ENCODE results near the gene ARHGAP15. TPM values are rescaled to one million over a fixed set of nuclear protein-coding genes. Genes with fewer than 3 reads are reported as not detected.

ARHGAP15 gene
- polyA plus RNA-seq, 1 donor: 16.4 TPM

GRCh38 chr2:143246246-143246645, 117.0 kb downstream of the ARHGAP15 start:
- DNase-seq: no peak
- H3K27me3 ChIP-seq (ENCODE audit: control insufficient read depth, insufficient read depth, low read length): no peaks in the 10 kb centered on the region
- H3K36me3 ChIP-seq (ENCODE audit: control insufficient read depth, insufficient read depth, low read length): no peaks in the 10 kb centered on the region
- no peak overlapping the region for H3K4me3 ChIP-seq (ENCODE audit: low read length)
- H3K27ac ChIP-seq (ENCODE audit: low read length): no peak overlapping the region
- H3K4me1 ChIP-seq (ENCODE audit: control insufficient read depth, insufficient read depth, low read length): no peaks in the 10 kb centered on the region
- H3K9me3 ChIP-seq (ENCODE audit: control insufficient read depth, low read depth, low read length): no peaks in the 10 kb centered on the region
- WGBS (ENCODE audit: insufficient coverage, low lambda C conversion rate): 100% methylated on average over 1 of the region's 2 CpGs

GRCh38 chr2:143246815-143247744, 117.9 kb downstream of the ARHGAP15 start:
- Histone ChIP-seq H3K4me3 (ENCODE audit: low read length) (no peak overlapping the region), H3K27ac (ENCODE audit: low read length) (no peak overlapping the region), H3K4me1 (ENCODE audit: control insufficient read depth, insufficient read depth, low read length) (no peaks in the 10 kb centered on the region), H3K27me3 (ENCODE audit: control insufficient read depth, insufficient read depth, low read length) (no peaks in the 10 kb centered on the region), H3K9me3 (ENCODE audit: control insufficient read depth, low read depth, low read length) (no peaks in the 10 kb centered on the region), H3K36me3 (ENCODE audit: control insufficient read depth, insufficient read depth, low read length) (no peaks in the 10 kb centered on the region)
- WGBS (ENCODE audit: insufficient coverage, low lambda C conversion rate): no CpG with 5 or more reads among the region's 10 CpGs
- no peak for DNase-seq

GRCh38 chr2:143248631-143249030, 119.4 kb downstream of the ARHGAP15 start:
- H3K4me1 ChIP-seq (ENCODE audit: control insufficient read depth, insufficient read depth, low read length): no peaks in the 10 kb centered on the region
- H3K4me3 ChIP-seq (ENCODE audit: low read length): no peak overlapping the region
- no peak overlapping the region for H3K27ac ChIP-seq (ENCODE audit: low read length)
- H3K27me3 ChIP-seq (ENCODE audit: control insufficient read depth, insufficient read depth, low read length): no peaks in the 10 kb centered on the region
- WGBS (ENCODE audit: insufficient coverage, low lambda C conversion rate): 100% methylated on average over 1 of the region's 5 CpGs
- no peaks in the 10 kb centered on the region for H3K9me3 ChIP-seq (ENCODE audit: control insufficient read depth, low read depth, low read length)
- no peak for DNase-seq
- no peaks in the 10 kb centered on the region for H3K36me3 ChIP-seq (ENCODE audit: control insufficient read depth, insufficient read depth, low read length)

GRCh38 chr2:143251681-143252080, 122.5 kb downstream of the ARHGAP15 start:
- no peaks in the 10 kb centered on the region for H3K9me3 ChIP-seq (ENCODE audit: control insufficient read depth, low read depth, low read length)
- H3K36me3 ChIP-seq (ENCODE audit: control insufficient read depth, insufficient read depth, low read length): no peaks in the 10 kb centered on the region
- H3K27ac ChIP-seq (ENCODE audit: low read length): no peak overlapping the region
- no peaks in the 10 kb centered on the region for H3K4me1 ChIP-seq (ENCODE audit: control insufficient read depth, insufficient read depth, low read length)
- DNase-seq: no peak
- no peaks in the 10 kb centered on the region for H3K27me3 ChIP-seq (ENCODE audit: control insufficient read depth, insufficient read depth, low read length)
- 88% methylated on average over 1 of the region's 2 CpGs for WGBS (ENCODE audit: insufficient coverage, low lambda C conversion rate)
- no peak overlapping the region for H3K4me3 ChIP-seq (ENCODE audit: low read length)

GRCh38 chr2:143252138-143252907, 123.1 kb downstream of the ARHGAP15 start:
- WGBS (ENCODE audit: insufficient coverage, low lambda C conversion rate): 90% methylated on average over 2 of the region's 5 CpGs
- no peak for DNase-seq
- Histone ChIP-seq H3K9me3 (ENCODE audit: control insufficient read depth, low read depth, low read length) (no peaks in the 10 kb centered on the region), H3K4me1 (ENCODE audit: control insufficient read depth, insufficient read depth, low read length) (no peaks in the 10 kb centered on the region), H3K36me3 (ENCODE audit: control insufficient read depth, insufficient read depth, low read length) (no peaks in the 10 kb centered on the region), H3K27ac (ENCODE audit: low read length) (no peak overlapping the region), H3K27me3 (ENCODE audit: control insufficient read depth, insufficient read depth, low read length) (no peaks in the 10 kb centered on the region), H3K4me3 (ENCODE audit: low read length) (no peak overlapping the region)

GRCh38 chr2:143254110-143254509, 124.9 kb downstream of the ARHGAP15 start:
- H3K36me3 ChIP-seq (ENCODE audit: control insufficient read depth, insufficient read depth, low read length): no peaks in the 10 kb centered on the region
- no peaks in the 10 kb centered on the region for H3K27me3 ChIP-seq (ENCODE audit: control insufficient read depth, insufficient read depth, low read length)
- H3K4me3 ChIP-seq (ENCODE audit: low read length): no peak overlapping the region
- no peaks in the 10 kb centered on the region for H3K9me3 ChIP-seq (ENCODE audit: control insufficient read depth, low read depth, low read length)
- H3K27ac ChIP-seq (ENCODE audit: low read length): no peak overlapping the region
- no peaks in the 10 kb centered on the region for H3K4me1 ChIP-seq (ENCODE audit: control insufficient read depth, insufficient read depth, low read length)
- no peak for DNase-seq
- WGBS (ENCODE audit: insufficient coverage, low lambda C conversion rate): no CpG with 5 or more reads among the region's 1 CpG

- H3K4me3 ChIP-seq (ENCODE audit: low read length): no peak overlapping the region
- no peaks in the 10 kb centered on the region for H3K9me3 ChIP-seq (ENCODE audit: control insufficient read depth, low read depth, low read length)
- no peaks in the 10 kb centered on the region for H3K27me3 ChIP-seq (ENCODE audit: control insufficient read depth, insufficient read depth, low read length)
- no peak overlapping the region for H3K27ac ChIP-seq (ENCODE audit: low read length)
- no CpG with 5 or more reads among the region's 3 CpGs for WGBS (ENCODE audit: insufficient coverage, low lambda C conversion rate)
- no peak for DNase-seq
- no peaks in the 10 kb centered on the region for H3K36me3 ChIP-seq (ENCODE audit: control insufficient read depth, insufficient read depth, low read length)
- H3K4me1 ChIP-seq (ENCODE audit: control insufficient read depth, insufficient read depth, low read length): no peaks in the 10 kb centered on the region
Observed at GRCh38 chr2:143255086-143255485, 125.9 kb downstream of the ARHGAP15 start.

GRCh38 chr2:143255899-143256298, 126.7 kb downstream of the ARHGAP15 start:
- H3K27me3 ChIP-seq (ENCODE audit: control insufficient read depth, insufficient read depth, low read length): no peaks in the 10 kb centered on the region
- no peak overlapping the region for H3K27ac ChIP-seq (ENCODE audit: low read length)
- no peak for DNase-seq
- H3K4me3 ChIP-seq (ENCODE audit: low read length): no peak overlapping the region
- H3K4me1 ChIP-seq (ENCODE audit: control insufficient read depth, insufficient read depth, low read length): no peaks in the 10 kb centered on the region
- H3K9me3 ChIP-seq (ENCODE audit: control insufficient read depth, low read depth, low read length): no peaks in the 10 kb centered on the region
- no peaks in the 10 kb centered on the region for H3K36me3 ChIP-seq (ENCODE audit: control insufficient read depth, insufficient read depth, low read length)

- no peak for DNase-seq
- Histone ChIP-seq H3K4me3 (ENCODE audit: low read length) (no peak overlapping the region), H3K36me3 (ENCODE audit: control insufficient read depth, insufficient read depth, low read length) (no peaks in the 10 kb centered on the region), H3K27ac (ENCODE audit: low read length) (no peak overlapping the region), H3K27me3 (ENCODE audit: control insufficient read depth, insufficient read depth, low read length) (no peaks in the 10 kb centered on the region), H3K4me1 (ENCODE audit: control insufficient read depth, insufficient read depth, low read length) (no peaks in the 10 kb centered on the region), H3K9me3 (ENCODE audit: control insufficient read depth, low read depth, low read length) (no peaks in the 10 kb centered on the region)
- 100% methylated on average over 2 of the region's 3 CpGs for WGBS (ENCODE audit: insufficient coverage, low lambda C conversion rate)
Observed at GRCh38 chr2:143258126-143258892, 129.1 kb downstream of the ARHGAP15 start.

- 71% methylated on average over 1 of the region's 5 CpGs for WGBS (ENCODE audit: insufficient coverage, low lambda C conversion rate)
- H3K27ac ChIP-seq (ENCODE audit: low read length): no peak overlapping the region
- no peak overlapping the region for H3K4me3 ChIP-seq (ENCODE audit: low read length)
- H3K4me1 ChIP-seq (ENCODE audit: control insufficient read depth, insufficient read depth, low read length): no peaks in the 10 kb centered on the region
- peak; percentile 19 to 39 for DNase-seq
- H3K9me3 ChIP-seq (ENCODE audit: control insufficient read depth, low read depth, low read length): no peaks in the 10 kb centered on the region
- no peaks in the 10 kb centered on the region for H3K36me3 ChIP-seq (ENCODE audit: control insufficient read depth, insufficient read depth, low read length)
- H3K27me3 ChIP-seq (ENCODE audit: control insufficient read depth, insufficient read depth, low read length): no peaks in the 10 kb centered on the region
Observed at GRCh38 chr2:143259368-143259958, 130.2 kb downstream of the ARHGAP15 start.

Measured in large intestine (tissue), 3 donors.